HG03103 (cell line): ENCODE measurements around the gene M1AP.

ENCODE experiments used
- ATAC-seq: cut with Tn5 transposase; IDR thresholded peaks from one replicate; pipeline ENCODE4 v1.9.1; 2021; ENCODE audit warnings: low read depth; ENCODE audit not compliant: unreplicated experiment

M1AP gene

DNA sequence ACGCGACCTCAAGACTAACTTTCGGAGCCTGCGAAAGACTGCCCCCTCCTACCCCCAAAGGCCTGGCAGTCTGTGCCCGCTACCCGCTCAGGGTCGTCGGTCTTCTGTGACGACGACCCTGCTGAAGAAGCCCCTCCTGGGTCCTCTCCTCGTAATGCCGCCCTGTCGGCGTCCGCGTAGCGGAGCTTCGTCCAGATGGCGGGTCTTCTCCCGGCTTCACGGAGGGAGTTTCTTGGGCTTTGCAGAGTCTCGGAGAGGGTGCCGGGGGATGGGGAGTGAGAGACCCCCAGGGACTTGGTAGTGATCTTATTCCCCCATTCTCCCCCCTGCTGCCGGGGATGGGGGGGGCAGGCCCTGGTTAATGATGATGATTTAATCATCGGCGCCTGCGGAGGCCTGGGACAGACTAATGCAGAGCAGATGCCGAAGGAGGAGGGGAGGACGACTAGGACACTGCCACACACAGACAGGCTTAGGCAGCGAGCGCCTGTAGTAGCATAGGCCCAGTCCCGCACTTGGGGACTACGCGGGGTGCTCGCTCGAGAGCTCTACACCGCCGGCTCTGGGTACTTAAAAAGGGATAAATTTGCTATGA, 140.1 kb downstream of the M1AP start:
- peak; percentile 1 for ATAC-seq
